GM19328 (cell line): ENCODE measurements around the gene SPAM1.
"Not testable (repeated sequence)": the region's sequence is repeated elsewhere in the genome, so short reads cannot be mapped to it uniquely, and the experiment has no call there.

Experiments
- ATAC-seq: cut with Tn5 transposase; IDR thresholded peaks from one replicate; pipeline ENCODE4 v1.9.1; 2021; ENCODE audit warnings: mild to moderate bottlenecking, moderate library complexity; ENCODE audit not compliant: unreplicated experiment

The SPAM1 gene

GRCh38 chr7:123945938-123946337 is 20.9 kb downstream of the SPAM1 start:
- ATAC-seq: no peak

DNA sequence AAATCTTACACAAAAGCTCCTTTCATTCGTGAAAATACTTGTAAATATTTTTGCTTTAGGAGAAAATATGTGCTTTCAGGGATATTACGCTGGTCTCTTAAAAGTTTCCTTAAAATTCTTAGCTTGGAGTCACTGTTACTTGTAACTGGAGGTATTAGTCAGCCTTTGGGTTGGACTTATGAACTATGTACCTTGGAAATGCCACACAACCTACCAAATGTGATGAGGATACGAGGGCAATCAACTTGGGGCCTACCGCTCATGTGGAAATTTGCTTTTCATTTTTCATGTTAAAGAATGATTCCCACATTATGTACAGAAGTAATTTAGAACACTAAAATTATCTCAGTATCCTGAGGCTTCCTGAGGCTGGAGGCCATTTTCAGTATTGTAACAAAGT is 23.1 kb downstream of the SPAM1 start:
- ATAC-seq: no peak

- ATAC-seq: no peak
Measured at GRCh38 chr7:123958186-123958703, 33.2 kb downstream of the SPAM1 start.

DNA sequence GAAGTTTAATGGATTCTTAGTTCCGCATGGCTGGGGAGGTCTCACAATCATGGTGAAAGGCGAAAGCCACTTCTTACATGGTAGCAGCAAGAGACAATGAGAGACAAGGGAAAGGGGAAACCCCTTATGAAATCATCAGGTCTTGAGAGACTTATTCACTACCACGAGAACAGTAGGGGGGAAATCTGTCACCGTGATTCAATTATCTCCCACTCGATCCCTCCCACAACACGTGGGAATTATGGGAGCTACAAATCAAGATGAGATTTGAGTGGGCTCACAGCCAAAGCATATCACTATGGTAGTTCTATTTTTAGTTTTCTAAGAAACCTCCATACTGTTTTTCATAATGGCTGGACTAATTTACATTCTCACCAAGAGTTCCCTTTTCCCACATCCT is 36.7 kb downstream of the SPAM1 start:
- ATAC-seq: no peak

GRCh38 chr7:123966936-123967335 is 41.9 kb downstream of the SPAM1 start:
- no peak for ATAC-seq

GRCh38 chr7:123972045-123972444 is 47.0 kb downstream of the SPAM1 start:
- no peak for ATAC-seq

GRCh38 chr7:123972831-123973230 is 47.8 kb downstream of the SPAM1 start:
- ATAC-seq: no peak

- no peak for ATAC-seq
Measured at GRCh38 chr7:123974326-123974908, 49.4 kb downstream of the SPAM1 start.

- ATAC-seq: no peak
Measured at GRCh38 chr7:123975084-123975483, 50.0 kb downstream of the SPAM1 start.

GRCh38 chr7:123977081-123977480 is 52.0 kb downstream of the SPAM1 start:
- ATAC-seq: no peak

DNA sequence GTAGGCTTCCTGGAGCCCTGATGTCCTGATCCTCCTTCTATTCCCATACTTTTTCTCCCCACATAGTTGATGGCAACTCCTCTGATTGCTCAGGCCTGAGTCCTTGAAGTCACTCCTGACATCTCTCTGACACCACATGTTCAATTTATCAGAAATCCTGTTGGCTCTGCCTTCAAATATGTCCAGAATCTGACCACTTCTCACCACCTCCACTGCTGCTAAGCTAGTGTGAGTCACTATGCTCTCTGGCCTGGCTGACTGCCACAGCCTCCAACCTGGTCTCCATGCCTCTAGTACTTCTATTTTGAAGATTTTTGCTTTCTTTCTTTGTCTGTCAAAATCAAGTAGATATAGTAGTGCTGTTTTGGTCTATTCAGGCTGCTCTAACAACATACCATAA is 54.8 kb downstream of the SPAM1 start:
- no peak for ATAC-seq

GRCh38 chr7:123987445-123987844 is 62.4 kb downstream of the SPAM1 start:
- no peak for ATAC-seq

GRCh38 chr7:123992913-123993518 is 68.0 kb downstream of the SPAM1 start:
- no peak for ATAC-seq

GRCh38 chr7:123993996-123994395 is 69.0 kb downstream of the SPAM1 start:
- ATAC-seq: no peak

GRCh38 chr7:123994449-123994848 is 69.4 kb downstream of the SPAM1 start:
- ATAC-seq: no peak

DNA sequence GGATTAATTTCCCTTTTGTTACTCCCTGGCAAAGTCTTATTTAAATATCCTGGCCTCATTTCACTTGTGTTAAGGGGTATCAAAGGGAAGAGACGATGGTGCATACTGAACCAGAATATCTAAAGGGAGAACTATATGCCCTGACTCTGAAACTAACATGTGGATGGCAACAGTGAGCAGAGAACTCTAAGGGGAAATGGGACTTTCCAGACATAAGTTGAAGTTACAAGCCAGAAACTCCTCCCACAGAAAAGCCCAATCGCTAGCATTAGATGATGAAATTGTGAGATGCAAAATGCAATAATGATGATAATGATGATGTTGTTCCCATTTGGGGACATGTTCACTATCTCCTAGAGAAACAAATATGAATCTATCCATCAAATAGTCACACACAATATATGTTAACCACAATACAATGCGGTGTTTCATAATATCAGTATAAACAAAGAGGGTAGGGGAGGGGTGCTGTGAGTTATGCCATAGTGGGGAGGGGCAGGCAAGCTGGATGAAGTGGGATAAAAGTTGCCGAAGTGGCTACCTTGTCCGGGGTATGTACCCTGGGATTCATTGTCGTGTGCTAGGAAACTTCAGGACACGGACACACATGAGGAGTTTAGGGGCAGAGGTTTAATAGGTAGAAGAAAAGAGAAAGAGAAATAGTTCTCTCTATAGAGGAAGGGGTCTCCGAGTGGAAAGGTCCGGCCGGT is 70.7 kb downstream of the SPAM1 start:
- ATAC-seq: no peak

DNA sequence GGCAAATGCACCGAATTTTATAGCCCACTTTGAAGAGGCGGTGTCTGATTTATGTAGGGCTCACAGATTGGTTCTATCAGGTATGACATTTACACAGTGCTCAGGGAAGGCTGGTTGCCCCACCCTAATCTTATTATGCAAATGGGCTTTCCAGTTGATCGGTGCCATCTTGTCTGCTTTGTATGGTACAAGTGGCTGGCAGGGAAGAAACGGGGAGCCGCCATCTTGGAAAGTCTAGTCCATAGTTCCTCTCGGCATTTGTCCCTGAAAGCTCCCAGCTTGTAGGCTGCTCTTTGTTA is 71.2 kb downstream of the SPAM1 start:
- ATAC-seq: no peak

- no peak for ATAC-seq
Measured at GRCh38 chr7:123998921-123999320, 73.9 kb downstream of the SPAM1 start.

DNA sequence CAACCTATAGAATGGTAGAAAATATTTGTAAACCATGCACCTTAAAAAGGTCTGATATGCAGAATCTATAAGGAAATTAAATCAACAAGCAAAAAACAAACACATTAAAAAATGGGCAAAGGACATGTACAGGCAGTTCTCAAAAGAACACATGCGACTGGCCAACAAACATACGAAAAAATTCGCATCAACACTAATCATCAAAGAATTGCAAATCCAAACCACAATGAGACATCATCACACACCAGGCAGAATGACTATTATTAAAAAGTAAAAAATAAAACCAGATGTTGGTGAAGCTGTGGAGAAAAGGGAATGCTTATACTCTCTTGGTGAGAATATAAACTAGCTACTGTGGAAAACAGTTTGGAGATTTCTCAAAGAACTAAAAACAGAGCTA is 74.7 kb downstream of the SPAM1 start:
- ATAC-seq: no peak

DNA sequence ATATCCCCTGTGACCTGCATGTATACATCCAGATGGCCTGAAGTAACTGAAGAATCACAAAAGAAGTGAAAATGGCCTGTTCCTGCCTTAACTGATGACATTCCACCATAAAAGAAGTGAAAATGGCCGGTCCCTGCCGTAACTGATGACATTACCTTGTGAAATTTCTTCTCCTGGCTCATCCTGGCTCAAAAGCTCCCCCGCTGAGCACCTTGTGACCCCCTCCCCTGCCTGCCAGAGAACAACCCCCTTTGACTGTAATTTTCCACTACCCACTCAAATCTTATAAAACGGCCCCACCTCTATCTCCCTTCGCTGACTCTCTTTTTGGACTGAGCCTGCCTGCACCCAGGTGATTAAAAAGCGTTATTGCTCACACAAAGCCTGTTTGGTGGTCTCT is 83.3 kb downstream of the SPAM1 start:
- ATAC-seq: not testable (repeated sequence)

DNA sequence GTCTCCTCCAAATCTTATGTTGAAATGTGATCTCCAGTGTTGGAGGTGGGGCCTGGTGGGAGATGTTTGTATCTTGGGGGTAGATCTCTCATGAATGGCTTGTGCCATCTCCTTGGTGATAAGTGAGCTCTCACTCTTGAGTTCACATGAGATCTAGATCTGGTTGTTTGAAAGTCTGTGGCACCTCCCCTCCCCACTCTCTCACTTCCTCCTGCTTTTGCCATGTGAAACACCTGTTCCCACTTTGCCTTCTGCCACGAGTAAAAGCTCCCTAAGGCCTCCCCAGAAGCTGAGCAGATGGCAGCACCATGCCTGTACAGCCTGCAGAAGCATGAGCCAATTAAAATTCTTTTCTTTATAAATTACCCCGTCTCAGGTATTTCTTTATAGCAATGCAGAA is 84.3 kb downstream of the SPAM1 start:
- ATAC-seq: no peak
